OCI-LY3 (cell line): ENCODE data around the gene CSNK1G3.

Experiments
- H2AFZ ChIP-seq: fragments of 200-600, 300-600 bp; shearing (Covaris generic); 2 replicates; pipeline ENCODE4 v1.6.0; 2014; ENCODE audit warnings: antibody characterized with exemption, low read depth, low read length
- H3K27ac ChIP-seq: fragments of 200-600, 300-600 bp; sonication (generic); 2 replicates; pipeline ENCODE4 v1.5.1; 2014; ENCODE audit warnings: mild to moderate bottlenecking, low read length, moderate library complexity, mixed read lengths
- H3K27me3 ChIP-seq: fragments of 200-600, 300-600 bp; sonication (generic); 2 replicates; pipeline ENCODE4 v1.6.1; 2014; ENCODE audit warnings: low read depth, low read length, mixed read lengths
- H3K36me3 ChIP-seq: fragments of 200-600, 300-600 bp; sonication (generic); replicated peaks from 2 replicates; pipeline ENCODE3; 2014; ENCODE audit warnings: low read depth, low read length, mixed read lengths
- H3K4me1 ChIP-seq: fragments of 300-600, 200-600 bp; sonication (generic); 2 replicates; pipeline ENCODE4 v1.6.1; 2014; ENCODE audit warnings: low read length, mixed read lengths
- H3K4me2 ChIP-seq: fragments of 200-600, 300-600 bp; sonication (generic); 2 replicates; pipeline ENCODE4 v1.6.1; 2014; ENCODE audit warnings: low read length, mixed read lengths
- H3K4me3 ChIP-seq: fragments of 300-600, 200-600 bp; sonication (generic); 2 replicates; pipeline ENCODE4 v1.5.1; 2014; ENCODE audit warnings: antibody characterized with exemption, mild to moderate bottlenecking, low read length, moderate library complexity
- H3K79me2 ChIP-seq: fragments of 300-600, 200-600 bp; shearing (Covaris generic); 2 replicates; pipeline ENCODE4 v1.6.1; 2014; ENCODE audit warnings: mild to moderate bottlenecking, low read length, mixed read lengths
- H3K9ac ChIP-seq: fragments of 300-600, 200-600 bp; shearing (Covaris generic); 2 replicates; pipeline ENCODE4 v1.6.0; 2014; ENCODE audit warnings: mild to moderate bottlenecking, low read length, moderate library complexity
- H3K9me3 ChIP-seq: fragments of 200-600, 300-600 bp; shearing (Covaris generic); 2 replicates; pipeline ENCODE4 v1.6.1; 2014; ENCODE audit warnings: low read length, mixed read lengths; ENCODE audit not compliant: insufficient read depth
- H4K20me1 ChIP-seq: fragments of 200-600, 300-600 bp; sonication (generic); 2 replicates; pipeline ENCODE4 v1.6.1; 2016; ENCODE audit warnings: low read length, mixed read lengths; ENCODE audit not compliant: insufficient read depth
- EZH2phosphoT487 ChIP-seq: fragments of 200-600 bp; shearing (Covaris generic); IDR thresholded peaks from 2 replicates; pipeline ENCODE4 v1.6.1; 2018; ENCODE audit warnings: antibody characterized with exemption, mixed run types, low read depth
- TF ChIP-seq, protein P1 (sequence below): fragments of 200-600, 300-600 bp; sonication (generic); IDR thresholded peaks from 2 replicates; pipeline ENCODE4 v1.5.1; 2014; ENCODE audit warnings: antibody characterized with exemption, low read length, low read depth

Gene CSNK1G3

DNA sequence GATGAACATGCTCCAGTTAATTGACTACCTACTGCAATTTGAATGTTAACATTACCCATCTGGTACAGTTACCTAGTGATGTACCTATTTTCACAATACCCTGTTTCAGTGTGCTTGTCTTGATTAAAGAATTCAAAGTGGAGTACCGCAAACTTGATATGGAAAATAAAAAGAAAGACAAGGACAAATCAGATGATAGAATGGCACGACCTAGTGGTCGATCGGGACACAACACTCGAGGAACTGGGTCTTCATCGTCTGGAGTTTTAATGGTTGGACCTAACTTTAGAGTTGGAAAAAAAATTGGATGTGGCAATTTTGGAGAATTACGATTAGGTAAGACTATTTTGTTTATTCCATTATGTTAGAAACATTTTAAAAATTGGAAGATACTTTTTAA, 33.5 kb downstream of the CSNK1G3 start:
- Histone ChIP-seq H3K4me3 (no peak overlapping the region), H3K4me2 (0 out of 2 replicates have a peak overlapping the region, but pooled peaks have one; percentile 10), H3K4me1 (peaks cover 14% of the 10 kb centered on the region), H4K20me1 (peaks cover 7% of the 10 kb centered on the region), H3K9me3 (no peaks in the 10 kb centered on the region), H3K27ac (no peak overlapping the region), H3K9ac (no peak overlapping the region), H2AFZ (no peak overlapping the region), H3K36me3 (no peaks in the 10 kb centered on the region), H3K79me2 (peaks cover 30% of the 10 kb centered on the region), H3K27me3 (no peaks in the 10 kb centered on the region)
- TF ChIP-seq EZH2phosphoT487, result no peak
- TF ChIP-seq, protein P1, sequence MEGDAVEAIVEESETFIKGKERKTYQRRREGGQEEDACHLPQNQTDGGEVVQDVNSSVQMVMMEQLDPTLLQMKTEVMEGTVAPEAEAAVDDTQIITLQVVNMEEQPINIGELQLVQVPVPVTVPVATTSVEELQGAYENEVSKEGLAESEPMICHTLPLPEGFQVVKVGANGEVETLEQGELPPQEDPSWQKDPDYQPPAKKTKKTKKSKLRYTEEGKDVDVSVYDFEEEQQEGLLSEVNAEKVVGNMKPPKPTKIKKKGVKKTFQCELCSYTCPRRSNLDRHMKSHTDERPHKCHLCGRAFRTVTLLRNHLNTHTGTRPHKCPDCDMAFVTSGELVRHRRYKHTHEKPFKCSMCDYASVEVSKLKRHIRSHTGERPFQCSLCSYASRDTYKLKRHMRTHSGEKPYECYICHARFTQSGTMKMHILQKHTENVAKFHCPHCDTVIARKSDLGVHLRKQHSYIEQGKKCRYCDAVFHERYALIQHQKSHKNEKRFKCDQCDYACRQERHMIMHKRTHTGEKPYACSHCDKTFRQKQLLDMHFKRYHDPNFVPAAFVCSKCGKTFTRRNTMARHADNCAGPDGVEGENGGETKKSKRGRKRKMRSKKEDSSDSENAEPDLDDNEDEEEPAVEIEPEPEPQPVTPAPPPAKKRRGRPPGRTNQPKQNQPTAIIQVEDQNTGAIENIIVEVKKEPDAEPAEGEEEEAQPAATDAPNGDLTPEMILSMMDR, result peak; percentile 69

DNA sequence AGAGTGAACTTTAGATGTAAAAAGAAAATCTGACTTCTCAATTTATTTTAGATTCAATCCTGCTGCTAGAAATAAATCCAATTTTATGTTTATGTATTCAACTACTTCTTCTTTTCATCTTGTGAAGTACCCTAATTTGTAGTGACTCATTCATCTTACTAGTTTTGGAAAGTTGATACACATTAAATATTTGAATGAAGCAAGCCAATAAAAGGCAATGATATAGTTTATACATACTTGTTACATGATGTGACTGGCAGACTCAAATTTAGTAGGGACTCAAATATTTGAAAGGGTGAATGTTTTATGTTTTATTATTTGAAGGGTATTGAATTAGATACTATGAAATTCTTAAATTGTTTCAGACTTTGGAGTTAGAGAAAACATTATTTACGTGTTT, 34.7 kb downstream of the CSNK1G3 start:
- TF ChIP-seq, protein P1, result no peak
- TF ChIP-seq EZH2phosphoT487, result no peak
- Histone ChIP-seq H3K36me3 (no peaks in the 10 kb centered on the region), H3K27me3 (no peaks in the 10 kb centered on the region), H4K20me1 (peaks cover 7% of the 10 kb centered on the region), H3K9me3 (no peaks in the 10 kb centered on the region), H3K27ac (no peak overlapping the region), H3K4me3 (no peak overlapping the region), H3K79me2 (peaks cover 20% of the 10 kb centered on the region), H3K9ac (no peak overlapping the region), H3K4me1 (peaks cover 15% of the 10 kb centered on the region), H2AFZ (no peak overlapping the region), H3K4me2 (no peak overlapping the region)

DNA sequence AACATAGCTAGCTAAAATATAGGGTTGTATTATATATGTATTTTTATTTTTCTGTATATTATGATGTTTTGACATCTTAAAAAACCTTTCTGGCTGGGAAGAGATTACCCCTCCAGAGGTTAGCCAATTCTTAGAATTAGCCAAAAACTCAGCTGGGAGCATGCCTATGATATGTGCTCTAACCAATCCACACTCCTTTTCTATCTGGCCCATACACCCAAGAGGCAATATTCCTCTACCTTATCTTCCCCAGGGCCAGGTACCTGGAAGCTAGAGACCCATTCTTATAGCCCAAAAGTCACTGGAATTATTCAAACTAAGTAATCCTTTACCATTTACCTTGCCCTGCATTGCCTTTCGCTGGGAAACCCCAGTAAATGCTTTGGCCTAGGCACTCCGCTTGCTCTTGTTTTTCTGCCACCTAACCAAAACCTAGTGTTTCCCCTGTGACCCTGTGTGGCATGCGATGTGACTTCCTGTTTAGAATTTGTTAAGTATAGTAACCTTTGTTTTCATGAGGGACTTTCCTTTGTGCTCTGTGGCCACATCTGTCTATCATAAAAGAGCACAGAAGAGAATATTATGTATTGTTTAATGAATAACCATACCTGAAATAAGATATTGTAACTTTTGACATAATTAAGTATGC, 37.4 kb downstream of the CSNK1G3 start:
- Histone ChIP-seq H2AFZ (peak overlapping the region; percentile 16; the same call in 1 of the 2 replicates), H3K4me2 (peak overlapping the region; percentile 55), H3K27ac (peak overlapping the region; percentile 24; the same call in 1 of the 2 replicates)

DNA sequence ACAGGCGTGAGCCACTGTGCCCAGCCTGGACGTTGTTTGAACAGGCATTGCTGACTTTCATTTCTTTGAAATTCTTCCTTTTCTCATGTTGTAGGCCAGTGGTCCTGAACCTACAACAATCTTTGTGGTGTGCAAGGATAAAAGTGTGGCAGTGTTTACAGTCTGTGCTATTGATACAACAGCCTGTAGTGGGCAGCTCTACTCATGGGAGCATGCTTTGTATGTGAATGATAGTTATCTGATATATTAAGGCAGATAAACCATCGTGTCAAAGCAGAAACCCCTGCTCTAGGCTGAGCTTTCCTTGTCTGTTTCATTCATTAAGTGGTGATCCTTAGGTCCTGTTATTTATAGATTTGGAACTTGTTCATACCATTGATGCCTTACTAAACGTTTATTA, 42.6 kb downstream of the CSNK1G3 start:
- H3K36me3 ChIP-seq, result no peaks in the 10 kb centered on the region
- H3K9ac ChIP-seq, result no peak overlapping the region
- no peaks in the 10 kb centered on the region for H3K79me2 ChIP-seq
- H3K4me1 ChIP-seq, result peaks cover 18% of the 10 kb centered on the region
- no peak overlapping the region for H2AFZ ChIP-seq
- no peaks in the 10 kb centered on the region for H4K20me1 ChIP-seq
- H3K9me3 ChIP-seq, result no peaks in the 10 kb centered on the region
- H3K27ac ChIP-seq, result no peak overlapping the region
- no peaks in the 10 kb centered on the region for H3K27me3 ChIP-seq
- TF ChIP-seq EZH2phosphoT487, result no peak
- TF ChIP-seq, protein P1, result peak; percentile 6; the same call in 1 of the 2 replicates
- no peak overlapping the region for H3K4me2 ChIP-seq
- H3K4me3 ChIP-seq, result no peak overlapping the region

More for the DNA sequence above, 37.4 kb downstream of the CSNK1G3 start:
- Histone ChIP-seq H3K9ac (no peak overlapping the region), H3K9me3 (no peaks in the 10 kb centered on the region), H3K27me3 (no peaks in the 10 kb centered on the region), H3K79me2 (no peaks in the 10 kb centered on the region), H3K4me3 (peak overlapping the region; percentile 7; the same call in 1 of the 2 replicates), H3K36me3 (no peaks in the 10 kb centered on the region), H4K20me1 (no peaks in the 10 kb centered on the region), H3K4me1 (peaks cover 15% of the 10 kb centered on the region)
- TF ChIP-seq, protein P1, result no peak
- TF ChIP-seq EZH2phosphoT487, result no peak
